ENCODE results near the gene UBLCP1.

DNA sequence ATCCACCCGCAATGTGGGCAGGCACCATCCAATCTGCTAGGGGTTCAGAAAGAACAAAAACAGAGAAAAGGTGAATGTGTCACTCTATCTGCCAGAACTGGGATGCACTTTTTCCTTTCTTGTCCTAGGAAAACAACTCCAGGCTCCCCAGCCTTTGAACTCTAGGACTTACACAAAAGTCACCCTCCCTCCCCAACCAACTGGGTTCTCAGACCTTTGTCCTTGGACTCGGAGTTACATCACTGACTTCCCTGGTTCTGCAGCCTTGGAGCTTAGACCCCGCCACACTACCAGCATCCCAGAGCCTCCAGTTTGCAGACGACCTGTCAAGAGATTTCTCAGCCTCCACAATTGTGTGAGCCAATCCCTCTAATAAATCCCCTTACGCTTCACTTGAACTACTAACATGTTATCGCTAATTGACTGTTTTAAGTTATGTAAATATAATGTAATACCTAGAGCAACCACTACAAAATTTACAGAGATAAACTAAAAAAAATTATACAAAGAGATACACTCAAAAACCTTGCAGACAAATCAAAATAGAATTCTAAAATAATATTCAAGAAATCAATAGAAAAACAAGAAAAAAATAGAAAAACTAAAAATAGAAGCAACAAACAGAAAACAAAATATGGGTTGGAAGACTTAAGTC lies 5.3 kb upstream of the UBLCP1 start:
- TF ChIP-seq, protein P1, sequence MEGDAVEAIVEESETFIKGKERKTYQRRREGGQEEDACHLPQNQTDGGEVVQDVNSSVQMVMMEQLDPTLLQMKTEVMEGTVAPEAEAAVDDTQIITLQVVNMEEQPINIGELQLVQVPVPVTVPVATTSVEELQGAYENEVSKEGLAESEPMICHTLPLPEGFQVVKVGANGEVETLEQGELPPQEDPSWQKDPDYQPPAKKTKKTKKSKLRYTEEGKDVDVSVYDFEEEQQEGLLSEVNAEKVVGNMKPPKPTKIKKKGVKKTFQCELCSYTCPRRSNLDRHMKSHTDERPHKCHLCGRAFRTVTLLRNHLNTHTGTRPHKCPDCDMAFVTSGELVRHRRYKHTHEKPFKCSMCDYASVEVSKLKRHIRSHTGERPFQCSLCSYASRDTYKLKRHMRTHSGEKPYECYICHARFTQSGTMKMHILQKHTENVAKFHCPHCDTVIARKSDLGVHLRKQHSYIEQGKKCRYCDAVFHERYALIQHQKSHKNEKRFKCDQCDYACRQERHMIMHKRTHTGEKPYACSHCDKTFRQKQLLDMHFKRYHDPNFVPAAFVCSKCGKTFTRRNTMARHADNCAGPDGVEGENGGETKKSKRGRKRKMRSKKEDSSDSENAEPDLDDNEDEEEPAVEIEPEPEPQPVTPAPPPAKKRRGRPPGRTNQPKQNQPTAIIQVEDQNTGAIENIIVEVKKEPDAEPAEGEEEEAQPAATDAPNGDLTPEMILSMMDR (IDR thresholded peaks at IDR 0.05) = peak in 1 of 7 experiments; percentile 18
- no peak for TF ChIP-seq POLR2A (IDR thresholded peaks at IDR 0.05)
